Peyer's patch (tissue), 4 donors: ENCODE results near the gene P4HA1. TPM values are rescaled to one million over a fixed set of nuclear protein-coding genes. Genes with fewer than 3 reads are reported as not detected.
"Not testable (repeated sequence)": the region's sequence is repeated elsewhere in the genome, so short reads cannot be mapped to it uniquely, and the experiment has no call there.

Source experiments
- DNase-seq, 3 donors: peaks; one replicate each; pipeline ENCODE4 v3.0.0-alpha.2; 2017 to 2019
- H3K27ac ChIP-seq, 4 donors: fragments of 200-600 bp; sonication (generic); one replicate each; pipeline ENCODE4 v1.5.1; 2016 to 2019
- H3K27me3 ChIP-seq, 2 donors: fragments of 200-600 bp; sonication (generic); one replicate each; pipeline ENCODE4 v1.5.1; 2019
- H3K36me3 ChIP-seq, 3 donors: fragments of 200-600 bp; sonication (generic); one replicate each; pipeline ENCODE4 v1.5.1; 2016 to 2019
- H3K4me1 ChIP-seq, 4 donors: fragments of 200-600 bp; sonication (generic); one replicate each; pipeline ENCODE4 v1.5.1; 2016 to 2019
- H3K4me3 ChIP-seq, 4 donors: fragments of 200-600 bp; sonication (generic); 1 replicate in 3 of 4; 2 replicates in 1 of 4; pipeline ENCODE4 v1.5.1; 2016 to 2019; ENCODE audit warnings: mild to moderate bottlenecking in 1 of 4
- H3K9me3 ChIP-seq, 4 donors: fragments of 200-600 bp; sonication (generic); one replicate each; pipeline ENCODE4 v1.5.1; 2016 to 2019; ENCODE audit warnings: mild to moderate bottlenecking in 1 of 4
- CTCF ChIP-seq, 6 experiments: fragments of 450-650 bp in 4 of 6; fragments of 200-600 bp in 2 of 6; sonication (generic) in 1 of 6; IDR thresholded peaks; one replicate each; pipeline ENCODE4 v1.5.1; 2017 to 2019; ENCODE audit warnings: antibody characterized with exemption in 6 of 6, mild to moderate bottlenecking in 3 of 6, moderate library complexity in 1 of 6
- POLR2A ChIP-seq, 2 donors: fragments of 450-650 bp; IDR thresholded peaks; one replicate each; pipeline ENCODE4 v1.5.1; 2017; ENCODE audit warnings: antibody characterized with exemption in 2 of 2, mild to moderate bottlenecking in 2 of 2, moderate library complexity in 2 of 2
- total RNA-seq, 4 donors: library from RNA; depleted of rRNA; stranded (reverse); fragments of >200 nt; gene quantifications; one replicate each; pipeline ENCODE4 v1.1.0, GENCODE V29; 2016

The P4HA1 gene
- total RNA-seq, 4 donors from 2014 or later, result 13.9 to 19.0 (median 15.2) TPM

DNA sequence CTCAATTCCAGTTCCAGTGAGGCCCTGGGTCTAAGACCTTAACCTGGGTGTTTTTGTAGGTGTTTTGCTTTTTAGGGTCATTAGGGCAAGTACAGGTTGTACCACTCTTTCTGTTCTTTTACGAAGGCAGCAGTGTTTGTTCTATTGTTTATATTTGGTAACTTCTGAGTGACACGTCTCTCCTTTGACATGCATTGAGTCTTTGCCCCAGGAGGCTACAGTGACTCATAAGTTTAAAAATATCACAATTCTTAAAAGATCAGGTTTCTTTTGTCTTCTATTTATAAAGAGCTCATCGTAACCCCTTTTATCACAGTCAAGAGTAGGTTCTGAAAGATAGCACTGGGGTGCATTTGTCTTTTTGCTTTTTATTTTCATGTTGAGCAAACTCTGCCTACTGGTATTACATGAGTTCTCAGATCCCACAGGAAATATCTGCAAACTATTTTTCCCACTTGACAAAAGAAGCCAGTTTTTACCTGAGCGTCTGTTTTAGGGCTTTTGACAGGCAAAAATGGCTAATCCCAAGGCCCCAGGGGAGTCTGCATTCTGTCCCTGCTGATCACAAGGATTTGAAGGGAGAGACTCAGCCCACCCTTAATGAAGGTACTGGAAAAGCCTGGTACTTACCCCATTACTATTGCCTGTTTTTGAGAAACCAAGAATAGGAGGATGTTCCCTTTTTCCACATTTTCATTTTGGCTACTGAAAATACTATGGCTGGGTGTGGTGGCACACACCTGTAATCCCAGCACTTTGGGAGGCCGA is 21.5 kb upstream of the P4HA1 start:
- no peaks in the 10 kb centered on the region for H3K4me1 ChIP-seq
- no peak for TF ChIP-seq CTCF (IDR thresholded peaks at IDR 0.05)
- no peak for TF ChIP-seq POLR2A (IDR thresholded peaks at IDR 0.05)
- no peaks in the 10 kb centered on the region for H3K27me3 ChIP-seq
- H3K27ac ChIP-seq, result no peak overlapping the region
- H3K4me3 ChIP-seq, result no peak overlapping the region
- DNase-seq, result no peak
- no peaks in the 10 kb centered on the region for H3K9me3 ChIP-seq
- peaks cover 0 to 7% (median 5%) of the 10 kb centered on the region in 3 donors for H3K36me3 ChIP-seq

- Histone ChIP-seq H3K4me1 (peaks cover 0 to 4% (median 0%) of the 10 kb centered on the region in 4 donors), H3K9me3 (no peaks in the 10 kb centered on the region), H3K36me3 (peaks cover 0 to 7% (median 5%) of the 10 kb centered on the region in 3 donors), H3K27me3 (no peaks in the 10 kb centered on the region), H3K4me3 (no peak overlapping the region), H3K27ac (no peak overlapping the region)
- TF ChIP-seq POLR2A (IDR thresholded peaks at IDR 0.05), result no peak
- no peak for DNase-seq
Observed at GRCh38 chr10:73116017-73116416, 19.4 kb upstream of the P4HA1 start.

GRCh38 chr10:73113551-73113950 is 16.9 kb upstream of the P4HA1 start:
- Histone ChIP-seq H3K27ac (no peak overlapping the region), H3K36me3 (peaks cover 0 to 7% (median 0%) of the 10 kb centered on the region in 3 donors), H3K27me3 (no peaks in the 10 kb centered on the region), H3K9me3 (no peaks in the 10 kb centered on the region), H3K4me3 (no peak overlapping the region), H3K4me1 (peaks cover 0 to 6% (median 0%) of the 10 kb centered on the region in 4 donors)
- no peak for DNase-seq
- TF ChIP-seq POLR2A (IDR thresholded peaks at IDR 0.05) (no peak), CTCF (IDR thresholded peaks at IDR 0.05) (no peak)

GRCh38 chr10:73112032-73112431 is 15.4 kb upstream of the P4HA1 start:
- not testable (repeated sequence) for H3K4me1 ChIP-seq, H3K9me3 ChIP-seq, H3K27me3 ChIP-seq, H3K27ac ChIP-seq, H3K4me3 ChIP-seq, H3K36me3 ChIP-seq, DNase-seq

DNA sequence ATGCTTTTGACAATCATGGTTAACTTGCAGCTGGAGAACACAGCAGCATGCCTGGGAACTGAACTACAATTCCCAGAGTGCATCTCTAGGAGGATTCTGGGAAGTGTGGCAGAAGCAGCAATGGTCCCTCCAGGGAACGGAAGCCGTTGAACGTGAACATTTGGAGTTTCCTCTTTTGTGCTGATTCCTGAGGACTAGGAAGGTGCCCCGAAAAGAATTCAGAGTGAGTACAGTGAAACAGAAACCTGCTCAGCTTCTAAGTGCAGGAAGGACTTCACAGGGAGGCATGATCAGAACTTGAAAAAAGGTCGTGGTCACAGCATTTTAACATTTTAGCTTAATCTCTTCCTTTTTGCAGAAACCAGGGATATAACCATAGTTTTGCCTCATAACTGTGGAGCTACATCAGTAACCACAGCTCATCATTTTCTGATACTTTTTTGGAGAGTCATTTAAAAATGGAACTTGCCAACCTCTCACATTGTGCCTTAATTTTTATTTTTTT is 13.7 kb upstream of the P4HA1 start, which contains the start of gene NUDT13:
Gene NUDT13, plus strand, starts transcription at position 111 of the 505 bp plus-strand sequence. CDS start 3,911 bp downstream, outside the sequence.
- H3K27me3 ChIP-seq, result no peaks in the 10 kb centered on the region
- TF ChIP-seq CTCF (IDR thresholded peaks at IDR 0.05) (no peak), POLR2A (IDR thresholded peaks at IDR 0.05) (peak in 1 of 2 donors; percentile 13)
- H3K27ac ChIP-seq, result peak within 1 kb of the TSS in 3 of 4 donors; percentile 64 to 86 (median 81)
- no peaks in the 10 kb centered on the region for H3K9me3 ChIP-seq
- H3K4me3 ChIP-seq, result peak within 1 kb of the TSS; percentile 26 to 59 (median 47)
- peak; percentile 48 to 84 (median 59) for DNase-seq
- H3K4me1 ChIP-seq, result peaks cover 0 to 6% (median 0%) of the 10 kb centered on the region in 4 donors
- H3K36me3 ChIP-seq, result no peaks in the 10 kb centered on the region

DNA sequence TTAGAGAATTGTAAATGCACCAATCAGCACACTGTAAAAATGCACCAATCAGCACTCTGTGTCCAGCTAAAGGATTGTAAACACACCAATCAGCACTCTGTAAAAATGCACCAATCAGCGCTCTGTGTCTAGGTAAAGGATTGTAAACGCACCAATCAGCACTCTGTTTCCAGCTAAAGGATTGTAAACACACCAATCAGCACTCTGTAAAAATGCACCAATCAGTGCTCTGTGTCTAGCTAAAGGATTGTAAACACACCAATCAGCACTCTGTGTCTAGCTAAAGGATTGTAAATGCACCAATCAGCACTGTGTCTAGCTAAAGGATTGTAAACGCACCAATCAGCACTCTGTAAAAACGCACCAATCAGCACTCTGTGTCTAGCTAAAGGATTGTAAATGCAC is 12.6 kb upstream of the P4HA1 start:
- not testable (repeated sequence) for DNase-seq, H3K27me3 ChIP-seq, H3K4me3 ChIP-seq, H3K36me3 ChIP-seq, H3K4me1 ChIP-seq, H3K9me3 ChIP-seq, H3K27ac ChIP-seq

DNA sequence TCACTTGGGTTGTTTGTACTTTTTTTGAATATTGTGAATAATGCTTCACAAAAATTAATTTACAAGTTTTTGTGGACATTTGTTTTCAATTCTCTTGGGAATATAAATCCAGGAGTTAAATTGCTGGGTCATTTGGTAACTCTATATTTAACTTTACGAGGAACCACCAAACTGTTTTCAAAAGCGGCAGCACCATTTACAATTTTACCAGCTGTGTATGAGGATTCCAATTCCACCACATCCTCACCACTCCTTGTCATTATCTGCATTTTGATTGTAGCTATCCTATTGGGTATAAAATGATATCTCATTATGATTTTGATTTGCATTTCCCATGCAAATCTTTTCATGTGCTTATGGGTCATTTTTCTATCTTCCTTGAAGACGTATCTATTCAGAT is 9.6 kb upstream of the P4HA1 start:
- H3K4me3 ChIP-seq, result no peak overlapping the region
- no peaks in the 10 kb centered on the region for H3K27me3 ChIP-seq
- TF ChIP-seq POLR2A (IDR thresholded peaks at IDR 0.05) (no peak), CTCF (IDR thresholded peaks at IDR 0.05) (no peak)
- no peak for DNase-seq
- H3K4me1 ChIP-seq, result peaks cover 0 to 5% (median 0%) of the 10 kb centered on the region in 4 donors
- H3K27ac ChIP-seq, result no peak overlapping the region
- no peaks in the 10 kb centered on the region for H3K36me3 ChIP-seq
- no peaks in the 10 kb centered on the region for H3K9me3 ChIP-seq
